Activated T-cell treated with anti-CD3 and anti-CD28 coated beads, Interleukin-2, amount 50 U/mL, for 24 hours (primary cell): ENCODE results near the gene DNAH17.

Experiments used
- DNase-seq: peaks from one replicate; pipeline ENCODE4 v3.0.0-alpha.2; 2020
- H3K27ac Mint-ChIP-seq: 2 replicates; pipeline ENCODE4 v1.8.0; 2020; ENCODE audit warnings: mild to moderate bottlenecking, mixed read lengths
- H3K27me3 Mint-ChIP-seq: 2 replicates; pipeline ENCODE4 v1.8.0; 2020; ENCODE audit warnings: mixed read lengths
- H3K36me3 Mint-ChIP-seq: 2 replicates; pipeline ENCODE4 v1.8.0; 2020; ENCODE audit warnings: low read depth, mixed read lengths
- H3K4me1 Mint-ChIP-seq: 2 replicates; pipeline ENCODE4 v1.8.0; 2020; ENCODE audit warnings: low read depth, mixed read lengths
- H3K4me3 Mint-ChIP-seq: 2 replicates; pipeline ENCODE4 v1.8.0; 2020; ENCODE audit warnings: mild to moderate bottlenecking, moderate library complexity, mixed read lengths
- H3K9me3 Mint-ChIP-seq: 2 replicates; pipeline ENCODE4 v1.8.0; 2020; ENCODE audit warnings: mixed read lengths

The DNAH17 gene

DNA sequence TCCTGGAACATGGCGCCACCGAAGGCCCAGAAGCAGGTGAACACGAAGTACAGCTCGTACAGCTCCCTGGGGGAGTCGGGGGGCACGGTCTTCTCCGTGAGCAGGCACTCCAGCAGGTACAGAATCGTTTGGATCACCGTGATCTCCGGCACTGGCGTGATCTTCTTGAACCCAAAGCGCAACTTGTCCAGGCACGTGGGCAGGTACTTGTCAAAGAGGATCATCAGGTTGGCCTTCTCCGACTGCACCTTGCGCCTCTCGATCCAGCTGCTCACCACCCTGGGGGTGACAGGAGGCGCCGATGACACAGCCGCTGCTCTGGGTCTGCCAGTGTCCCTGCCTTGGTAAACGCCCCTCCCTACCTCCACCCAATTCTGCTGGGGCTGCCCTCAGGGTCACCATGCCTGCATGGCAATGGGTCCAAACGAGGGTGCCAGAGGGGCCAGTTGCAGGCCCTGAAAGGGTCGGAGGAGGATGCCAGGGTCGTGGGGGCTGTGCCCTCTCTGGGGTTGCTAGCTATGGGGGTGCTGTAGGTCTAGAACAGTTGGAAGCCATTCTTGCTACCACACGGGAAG, 90.9 kb downstream of the DNAH17 start:
- no peak for DNase-seq
- H3K36me3 Mint-ChIP-seq: no peaks in the 10 kb centered on the region
- no peaks in the 10 kb centered on the region for H3K27me3 Mint-ChIP-seq
- peaks cover 16% of the 10 kb centered on the region for H3K4me1 Mint-ChIP-seq
- H3K27ac Mint-ChIP-seq: no peak overlapping the region
- H3K9me3 Mint-ChIP-seq: no peaks in the 10 kb centered on the region
- no peak overlapping the region for H3K4me3 Mint-ChIP-seq

DNA sequence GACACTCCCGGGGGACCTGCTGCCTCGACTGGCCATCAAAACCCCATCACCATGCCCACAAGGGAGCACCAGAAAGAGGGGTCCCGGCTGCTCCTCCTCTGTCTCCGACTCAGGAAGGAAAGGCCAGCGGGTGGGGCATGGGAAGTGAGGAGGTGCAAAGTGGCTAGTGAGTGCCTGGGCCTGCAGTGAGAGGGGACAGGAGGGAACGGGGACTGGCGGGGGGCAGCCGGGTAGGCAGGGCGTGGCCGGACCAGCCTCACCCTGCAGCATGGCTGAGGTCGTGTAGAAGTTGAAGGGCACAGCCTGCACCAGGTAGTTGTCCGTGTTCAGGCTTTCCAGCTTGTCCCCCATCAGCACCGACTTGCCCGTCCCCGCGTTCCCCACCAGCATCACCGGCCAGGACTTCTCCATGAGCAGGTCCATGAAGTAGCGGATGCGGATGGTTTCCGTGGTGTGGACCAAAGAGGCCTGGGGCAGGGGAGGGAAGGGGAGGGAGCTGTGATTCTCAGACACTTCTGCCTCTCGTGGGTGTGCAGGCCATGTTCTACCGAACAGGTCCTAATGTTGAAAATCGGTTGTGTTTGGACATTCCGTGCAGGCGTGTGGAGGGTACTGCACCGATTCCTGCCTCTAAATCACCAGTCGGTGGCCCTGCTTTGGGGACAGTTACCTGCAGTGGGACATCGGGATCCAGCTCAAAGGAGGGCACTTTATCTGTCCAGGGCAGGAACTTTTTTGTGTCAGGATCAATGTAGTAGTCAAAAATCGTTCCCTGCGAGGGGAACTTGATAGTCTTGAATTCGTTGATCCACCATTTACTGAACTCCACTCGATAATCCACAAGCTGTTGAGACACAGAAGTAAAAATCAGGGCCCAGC, 91.7 kb downstream of the DNAH17 start:
- peak overlapping the region; percentile 83 for H3K4me3 Mint-ChIP-seq
- H3K36me3 Mint-ChIP-seq: no peaks in the 10 kb centered on the region
- no peaks in the 10 kb centered on the region for H3K27me3 Mint-ChIP-seq
- H3K9me3 Mint-ChIP-seq: no peaks in the 10 kb centered on the region
- peak overlapping the region; percentile 29 for H3K27ac Mint-ChIP-seq
- peak; percentile 37 for DNase-seq
- H3K4me1 Mint-ChIP-seq: peaks cover 16% of the 10 kb centered on the region

DNA sequence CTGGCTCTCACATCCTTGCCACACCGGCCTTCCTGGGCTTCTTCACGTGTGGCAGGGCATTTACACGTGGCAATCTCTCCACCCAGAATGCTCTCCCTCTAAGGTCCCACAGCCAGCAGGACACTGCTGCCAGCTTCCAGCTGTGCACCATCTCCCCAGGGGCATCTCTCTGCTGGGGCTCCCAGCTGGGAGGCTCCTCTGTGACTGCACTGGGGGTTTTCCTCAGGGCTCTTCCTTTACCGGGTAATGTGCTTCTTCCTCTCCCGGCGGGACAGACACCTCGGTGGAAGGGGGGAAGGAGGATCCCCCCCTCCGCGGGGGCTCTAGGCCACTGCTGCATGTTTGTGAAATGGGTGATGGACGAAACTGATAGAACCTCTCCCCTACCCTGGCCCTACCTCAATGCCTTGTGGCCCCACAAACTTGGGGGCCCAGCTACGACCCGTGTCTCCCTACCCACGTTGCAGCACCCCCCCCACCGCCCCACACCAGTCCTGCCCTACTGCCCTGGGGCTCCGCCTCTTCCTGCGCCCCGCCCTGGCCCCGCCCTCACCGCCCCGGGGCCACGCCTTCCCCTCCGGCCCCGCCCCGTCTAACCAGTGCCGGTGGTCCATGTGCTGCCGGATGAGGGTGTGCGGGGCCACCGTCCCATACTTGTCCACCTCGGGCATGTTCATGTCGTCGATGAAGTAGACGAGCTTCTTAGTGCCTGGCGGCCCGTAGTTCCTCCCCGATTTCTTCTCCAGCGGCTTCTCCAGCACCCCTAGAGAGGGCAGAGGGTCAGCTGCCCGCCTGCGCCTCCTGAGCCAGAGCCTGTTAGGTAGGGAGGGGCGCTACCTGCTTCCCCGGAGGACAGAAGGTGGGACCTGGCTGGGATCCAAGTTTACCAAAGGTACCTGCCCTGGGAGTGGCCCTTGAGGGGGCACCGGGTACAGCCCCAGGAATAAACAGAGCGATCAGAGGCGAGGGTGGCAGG, 92.6 kb downstream of the DNAH17 start:
- Mint-ChIP-seq H3K9me3 (no peaks in the 10 kb centered on the region), H3K4me1 (peaks cover 16% of the 10 kb centered on the region), H3K27ac (peak overlapping the region; percentile 82), H3K36me3 (no peaks in the 10 kb centered on the region), H3K27me3 (no peaks in the 10 kb centered on the region), H3K4me3 (peak overlapping the region; percentile 83)
- DNase-seq: peak; percentile 92

DNA sequence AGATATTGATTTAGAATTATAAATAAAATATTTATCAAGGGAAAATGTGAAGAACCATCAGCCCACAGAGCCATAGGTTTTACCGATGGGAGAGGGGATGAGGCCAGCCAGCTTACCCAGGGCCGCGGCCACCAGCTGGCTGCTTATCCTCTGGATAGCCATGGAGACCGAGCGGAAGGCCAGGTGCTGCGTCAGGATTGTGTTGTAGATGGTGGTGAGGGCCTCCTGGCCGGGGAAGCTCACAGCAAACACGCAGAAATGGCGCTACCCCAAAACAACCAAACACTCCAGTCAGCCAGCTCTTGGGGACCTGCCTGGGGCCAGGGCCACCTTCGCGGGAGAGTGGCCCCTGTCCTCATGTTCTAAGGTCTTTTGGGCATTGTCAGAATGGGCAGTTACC, 97.8 kb downstream of the DNAH17 start:
- no peak for DNase-seq
- Mint-ChIP-seq H3K9me3 (no peaks in the 10 kb centered on the region), H3K36me3 (no peaks in the 10 kb centered on the region), H3K27me3 (no peaks in the 10 kb centered on the region), H3K27ac (no peak overlapping the region), H3K4me3 (no peak overlapping the region), H3K4me1 (peaks cover 13% of the 10 kb centered on the region)

DNA sequence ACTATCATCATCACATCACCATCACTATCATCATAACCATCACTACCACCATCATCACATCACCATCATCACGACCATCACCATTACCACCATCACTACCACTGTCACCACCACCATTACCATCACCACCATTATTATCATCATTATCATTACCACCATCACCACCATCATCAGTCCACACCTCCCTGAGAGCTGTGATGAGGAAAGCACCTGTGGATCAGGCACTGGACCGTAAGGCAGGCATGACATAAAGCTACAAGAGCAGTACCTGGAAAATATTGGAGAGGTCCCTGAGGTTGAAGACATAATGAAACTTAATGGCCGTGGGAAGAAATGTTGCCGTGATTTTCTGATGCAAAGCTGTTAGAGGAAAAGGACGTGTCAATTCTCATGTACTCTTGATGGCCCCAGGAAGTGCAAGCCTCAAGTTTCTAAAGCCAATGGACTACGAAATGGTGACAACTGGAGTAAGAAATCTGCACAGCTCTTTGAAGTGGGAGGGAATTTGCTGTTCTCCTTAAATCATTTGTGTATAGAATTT, 98.4 kb downstream of the DNAH17 start:
- Mint-ChIP-seq H3K36me3 (no peaks in the 10 kb centered on the region), H3K4me1 (peaks cover 12% of the 10 kb centered on the region), H3K9me3 (no peaks in the 10 kb centered on the region), H3K27ac (no peak overlapping the region), H3K27me3 (no peaks in the 10 kb centered on the region), H3K4me3 (no peak overlapping the region)
- no peak for DNase-seq

DNA sequence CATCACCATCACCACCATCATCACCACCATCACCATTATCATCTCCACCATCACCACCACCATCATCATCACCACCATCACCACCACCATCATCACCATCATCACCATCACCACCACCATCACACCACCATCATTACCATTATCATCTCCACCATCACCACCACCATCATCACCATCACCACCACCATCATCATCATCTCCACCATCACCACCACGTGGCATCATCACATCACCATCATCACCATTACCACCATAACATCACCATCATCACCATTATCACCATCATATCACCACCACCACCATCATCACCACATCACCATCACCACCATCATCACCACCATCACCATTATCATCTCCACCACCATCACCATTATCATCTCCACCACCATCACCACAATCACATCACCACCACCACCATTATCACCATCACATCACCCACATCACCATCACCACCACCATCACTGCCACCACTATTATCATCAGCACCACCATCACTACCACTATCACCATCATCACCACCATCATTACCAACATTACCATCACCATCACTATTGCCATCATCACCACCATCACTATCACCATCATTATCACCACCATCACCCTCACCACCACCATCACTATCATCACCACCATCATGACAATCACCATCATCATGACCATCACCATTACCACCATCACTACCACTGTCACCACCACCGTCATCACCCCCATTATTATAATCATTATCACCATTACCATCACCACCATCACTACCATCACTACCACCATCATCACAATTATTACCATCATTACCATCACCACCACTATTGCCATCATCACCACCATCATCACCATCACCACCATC, 99.1 kb downstream of the DNAH17 start:
- Mint-ChIP-seq H3K9me3 (no peaks in the 10 kb centered on the region), H3K27ac (no peak overlapping the region), H3K4me1 (peaks cover 12% of the 10 kb centered on the region), H3K36me3 (no peaks in the 10 kb centered on the region), H3K27me3 (no peaks in the 10 kb centered on the region), H3K4me3 (no peak overlapping the region)
- no peak for DNase-seq

DNA sequence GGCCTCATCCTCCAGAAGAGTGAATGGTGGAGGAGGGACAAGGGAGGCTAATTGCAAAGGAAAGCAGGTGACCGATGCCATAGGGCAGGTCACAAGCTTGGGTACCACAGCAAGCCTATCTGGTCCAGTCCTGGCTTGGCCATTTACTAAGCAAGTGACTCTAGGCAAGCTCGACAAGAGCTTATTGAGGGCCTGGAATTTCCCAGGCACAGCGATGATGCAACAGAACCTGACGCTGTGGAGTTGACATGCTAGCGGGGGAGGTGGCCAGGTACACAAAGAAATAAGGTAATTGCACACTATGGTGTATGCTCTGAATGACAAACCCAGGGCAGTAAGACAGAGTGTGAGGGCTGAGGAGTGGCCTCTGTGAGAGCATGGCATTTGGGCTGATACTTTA, 100.2 kb downstream of the DNAH17 start:
- Mint-ChIP-seq H3K9me3 (no peaks in the 10 kb centered on the region), H3K36me3 (no peaks in the 10 kb centered on the region), H3K27me3 (peaks cover 4% of the 10 kb centered on the region), H3K27ac (no peak overlapping the region), H3K4me3 (no peak overlapping the region), H3K4me1 (peaks cover 12% of the 10 kb centered on the region)
- DNase-seq: no peak

DNA sequence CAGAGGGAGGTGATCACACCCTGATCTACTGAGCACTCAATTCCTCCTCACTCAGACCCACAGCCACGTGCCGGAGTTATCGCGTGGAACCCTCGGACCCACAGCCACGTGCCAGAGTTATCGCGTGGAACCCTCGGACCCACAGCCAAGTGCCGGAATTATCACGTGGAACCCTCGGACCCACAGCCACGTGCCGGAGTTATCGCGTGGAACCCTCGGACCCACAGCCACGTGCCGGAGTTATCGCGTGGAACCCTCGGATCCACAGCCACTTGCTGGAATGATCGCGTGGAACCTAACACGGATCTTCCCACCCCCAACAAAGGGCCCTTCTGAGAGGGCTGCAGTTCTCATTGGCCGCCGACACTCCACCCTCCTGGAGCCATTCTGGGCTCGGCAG, 101.0 kb downstream of the DNAH17 start:
- Mint-ChIP-seq H3K27ac (no peak overlapping the region), H3K27me3 (peaks cover 4% of the 10 kb centered on the region), H3K36me3 (no peaks in the 10 kb centered on the region), H3K4me1 (peaks cover 12% of the 10 kb centered on the region), H3K4me3 (no peak overlapping the region), H3K9me3 (no peaks in the 10 kb centered on the region)
- DNase-seq: no peak

DNA sequence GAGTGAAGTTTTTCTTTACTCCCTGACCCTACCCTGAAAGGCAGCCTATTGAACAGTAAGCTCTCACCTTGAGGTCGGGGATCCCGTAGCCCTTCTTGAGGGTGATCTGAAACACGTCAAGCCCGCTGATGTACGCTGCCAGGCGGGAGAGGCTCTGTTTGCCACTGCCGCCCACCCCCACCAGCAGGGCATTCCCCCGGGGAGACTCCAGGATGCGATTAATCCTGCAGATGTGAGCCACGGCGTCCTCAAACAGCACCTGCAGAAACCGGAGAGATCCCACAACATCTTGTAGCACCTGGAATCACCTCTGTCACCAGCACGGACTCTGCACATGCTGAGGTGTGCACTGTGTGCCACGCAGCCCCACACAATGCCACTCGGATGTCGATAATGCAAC, 102.0 kb downstream of the DNAH17 start:
- no peak overlapping the region for H3K4me3 Mint-ChIP-seq
- no peak for DNase-seq
- H3K36me3 Mint-ChIP-seq: no peaks in the 10 kb centered on the region
- H3K27me3 Mint-ChIP-seq: peaks cover 4% of the 10 kb centered on the region
- H3K4me1 Mint-ChIP-seq: peaks cover 12% of the 10 kb centered on the region
- no peaks in the 10 kb centered on the region for H3K9me3 Mint-ChIP-seq
- H3K27ac Mint-ChIP-seq: no peak overlapping the region

DNA sequence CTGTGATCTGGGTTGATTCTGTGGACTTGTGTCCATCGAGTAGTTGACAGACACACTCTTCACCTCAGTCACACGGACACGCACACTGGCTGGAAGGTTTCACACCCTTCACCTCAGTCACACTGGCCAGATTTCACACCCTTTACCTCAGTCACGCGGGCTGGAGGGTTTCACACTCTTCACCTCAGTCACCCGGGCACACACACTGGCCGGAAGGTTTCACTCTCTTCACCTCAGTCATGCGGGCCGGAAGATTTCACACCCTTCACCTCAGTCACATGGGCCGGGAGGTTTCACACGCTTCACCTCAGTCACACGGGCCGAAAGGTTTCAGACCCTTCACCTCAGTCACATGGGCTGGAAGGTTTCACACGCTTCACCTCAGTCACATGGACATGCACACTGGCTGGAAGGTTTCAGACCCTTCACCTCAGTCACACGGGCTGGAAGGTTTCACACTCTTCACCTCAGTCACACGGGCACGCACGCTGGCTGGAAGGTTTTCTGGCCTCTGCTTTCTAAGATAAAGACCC, 102.5 kb downstream of the DNAH17 start:
- Mint-ChIP-seq H3K4me1 (peaks cover 12% of the 10 kb centered on the region), H3K4me3 (no peak overlapping the region), H3K36me3 (no peaks in the 10 kb centered on the region), H3K27ac (no peak overlapping the region), H3K9me3 (peaks cover under 1% of the 10 kb centered on the region), H3K27me3 (peaks cover 4% of the 10 kb centered on the region)
- DNase-seq: no peak

DNA sequence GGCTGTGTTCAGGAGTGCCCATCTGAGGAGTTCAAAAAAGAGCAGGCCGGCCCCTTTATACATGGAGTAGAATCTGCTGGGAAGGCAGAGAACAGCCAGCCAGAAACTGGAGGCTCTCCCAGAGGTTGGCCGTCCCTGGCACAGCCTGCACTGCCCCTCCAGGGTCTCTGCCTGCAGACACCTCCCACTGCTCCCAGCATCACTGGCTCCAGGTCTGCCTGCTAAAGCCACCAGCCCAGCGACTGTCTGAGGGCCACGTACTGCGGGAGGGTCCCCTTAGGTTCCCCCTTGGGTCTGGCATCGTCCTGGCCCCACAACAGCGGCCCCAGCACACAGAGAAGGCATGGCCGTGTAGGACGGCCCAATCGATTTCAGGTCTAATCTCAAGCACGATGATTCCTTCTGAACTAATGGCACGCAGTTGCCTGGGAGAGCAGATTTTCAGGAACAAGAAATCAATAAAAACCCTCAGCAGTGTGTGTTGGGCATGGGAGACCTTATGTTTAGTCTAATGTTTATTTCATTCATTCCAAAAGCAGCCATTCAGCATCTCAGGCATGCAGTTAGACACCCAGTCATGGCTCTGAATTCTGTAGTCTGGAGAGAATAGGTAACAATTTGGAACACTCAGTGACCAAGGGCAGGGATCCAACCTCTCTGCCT, 103.1 kb downstream of the DNAH17 start:
- no peak for DNase-seq
- Mint-ChIP-seq H3K4me1 (peaks cover 12% of the 10 kb centered on the region), H3K27me3 (peaks cover 4% of the 10 kb centered on the region), H3K9me3 (peaks cover 3% of the 10 kb centered on the region), H3K36me3 (no peaks in the 10 kb centered on the region), H3K4me3 (no peak overlapping the region), H3K27ac (no peak overlapping the region)

DNA sequence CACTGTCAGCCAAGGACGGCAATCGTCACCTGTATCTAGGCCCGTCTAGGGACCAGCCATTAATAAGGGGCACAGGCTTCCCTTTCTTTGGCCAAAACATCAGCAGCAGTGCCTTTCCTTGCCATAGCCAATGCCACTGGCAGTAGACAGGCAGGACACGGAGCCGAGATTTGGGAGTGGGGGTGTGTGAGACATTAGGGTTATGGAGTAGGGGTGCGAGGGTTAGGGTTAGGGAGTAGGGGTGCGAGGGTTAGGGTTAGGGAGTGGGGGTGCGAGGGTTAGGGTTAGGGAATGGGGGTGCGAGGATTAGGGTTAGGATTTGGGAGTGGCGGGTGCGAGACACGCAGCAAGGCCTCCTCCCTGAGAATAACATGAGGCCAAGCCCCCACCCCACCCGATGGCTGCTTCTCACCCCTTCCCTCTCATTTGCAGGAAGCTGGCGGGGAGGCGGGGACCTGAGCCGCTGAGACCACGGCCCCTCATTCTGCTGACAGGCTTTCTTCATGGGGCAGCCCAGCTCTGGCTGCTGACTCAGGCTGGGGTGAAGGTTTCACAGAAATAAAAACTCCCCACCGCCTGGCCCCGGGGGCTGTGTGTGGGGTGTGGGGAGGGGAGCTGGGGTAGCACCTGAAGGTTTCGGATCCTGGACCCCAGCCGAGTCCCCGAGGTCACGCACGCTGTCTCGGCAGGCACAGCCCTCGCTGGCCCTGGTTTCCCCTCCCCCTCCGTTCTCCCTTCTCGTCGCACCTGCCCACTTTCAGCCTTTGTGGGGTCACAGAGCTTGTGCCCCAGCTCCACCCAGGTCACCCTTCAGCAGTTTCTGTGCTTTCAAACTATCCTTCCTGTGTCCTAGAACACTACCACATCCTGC, 104.9 kb downstream of the DNAH17 start:
- Mint-ChIP-seq H3K27ac (no peak overlapping the region), H3K9me3 (peaks cover 3% of the 10 kb centered on the region), H3K4me3 (no peak overlapping the region), H3K4me1 (peaks cover 12% of the 10 kb centered on the region), H3K27me3 (peaks cover 4% of the 10 kb centered on the region), H3K36me3 (no peaks in the 10 kb centered on the region)
- no peak for DNase-seq
